Natural killer cell treated with Interleukin-12 subunit alpha and Interleukin-12 subunit beta and Interleukin-15 and Interleukin-18, amount 100 ng/mL, for 72 hours (primary cell): Measurements from ENCODE around the gene CNTRL. TPM values are rescaled to one million over a fixed set of nuclear protein-coding genes. Genes with fewer than 3 reads are reported as not detected.
"Not testable (repeated sequence)": the region's sequence is repeated elsewhere in the genome, so short reads cannot be mapped to it uniquely, and the experiment has no call there.

Experiments
- ATAC-seq, 2 donors: fragments of 150-1000 bp; cut with Tn5 transposase in 1 of 2; sonication (Bioruptor Pico), chemical (Tn5 transposase) in 1 of 2; 2 replicates each; pipeline ENCODE4 v1.10.0; 2021
- DNase-seq: peaks from one replicate; pipeline ENCODE4 v3.0.0; 2022; ENCODE audit warnings: low spot score
- H3K27ac Mint-ChIP-seq, 2 donors: 1 replicate in 1 of 2; 2 replicates in 1 of 2; pipeline ENCODE4 v1.8.0; 2022; ENCODE audit warnings: mixed read lengths in 2 of 2, mild to moderate bottlenecking in 1 of 2, moderate library complexity in 1 of 2
- H3K27me3 Mint-ChIP-seq, 2 donors: 1 replicate in 1 of 2; 2 replicates in 1 of 2; pipeline ENCODE4 v1.8.0; 2022; ENCODE audit warnings: mixed read lengths in 2 of 2
- H3K36me3 Mint-ChIP-seq: one replicate; pipeline ENCODE4 v1.8.0; 2022; ENCODE audit warnings: mixed read lengths
- H3K4me1 Mint-ChIP-seq, 2 donors: 1 replicate in 1 of 2; 2 replicates in 1 of 2; pipeline ENCODE4 v1.8.0; 2022; ENCODE audit warnings: low read depth in 2 of 2, mixed read lengths in 2 of 2, mild to moderate bottlenecking in 1 of 2
- H3K4me3 Mint-ChIP-seq: one replicate; pipeline ENCODE4 v1.8.0; 2022; ENCODE audit warnings: mixed read lengths
- H3K9me3 Mint-ChIP-seq: 2 replicates; pipeline ENCODE4 v1.8.0; 2022; ENCODE audit warnings: mixed read lengths
- total RNA-seq, 2 donors: library from RNA; stranded (reverse); gene quantifications; one replicate each; pipeline ENCODE4 v1.2.3, GENCODE V29; 2022

CNTRL gene, protein sequence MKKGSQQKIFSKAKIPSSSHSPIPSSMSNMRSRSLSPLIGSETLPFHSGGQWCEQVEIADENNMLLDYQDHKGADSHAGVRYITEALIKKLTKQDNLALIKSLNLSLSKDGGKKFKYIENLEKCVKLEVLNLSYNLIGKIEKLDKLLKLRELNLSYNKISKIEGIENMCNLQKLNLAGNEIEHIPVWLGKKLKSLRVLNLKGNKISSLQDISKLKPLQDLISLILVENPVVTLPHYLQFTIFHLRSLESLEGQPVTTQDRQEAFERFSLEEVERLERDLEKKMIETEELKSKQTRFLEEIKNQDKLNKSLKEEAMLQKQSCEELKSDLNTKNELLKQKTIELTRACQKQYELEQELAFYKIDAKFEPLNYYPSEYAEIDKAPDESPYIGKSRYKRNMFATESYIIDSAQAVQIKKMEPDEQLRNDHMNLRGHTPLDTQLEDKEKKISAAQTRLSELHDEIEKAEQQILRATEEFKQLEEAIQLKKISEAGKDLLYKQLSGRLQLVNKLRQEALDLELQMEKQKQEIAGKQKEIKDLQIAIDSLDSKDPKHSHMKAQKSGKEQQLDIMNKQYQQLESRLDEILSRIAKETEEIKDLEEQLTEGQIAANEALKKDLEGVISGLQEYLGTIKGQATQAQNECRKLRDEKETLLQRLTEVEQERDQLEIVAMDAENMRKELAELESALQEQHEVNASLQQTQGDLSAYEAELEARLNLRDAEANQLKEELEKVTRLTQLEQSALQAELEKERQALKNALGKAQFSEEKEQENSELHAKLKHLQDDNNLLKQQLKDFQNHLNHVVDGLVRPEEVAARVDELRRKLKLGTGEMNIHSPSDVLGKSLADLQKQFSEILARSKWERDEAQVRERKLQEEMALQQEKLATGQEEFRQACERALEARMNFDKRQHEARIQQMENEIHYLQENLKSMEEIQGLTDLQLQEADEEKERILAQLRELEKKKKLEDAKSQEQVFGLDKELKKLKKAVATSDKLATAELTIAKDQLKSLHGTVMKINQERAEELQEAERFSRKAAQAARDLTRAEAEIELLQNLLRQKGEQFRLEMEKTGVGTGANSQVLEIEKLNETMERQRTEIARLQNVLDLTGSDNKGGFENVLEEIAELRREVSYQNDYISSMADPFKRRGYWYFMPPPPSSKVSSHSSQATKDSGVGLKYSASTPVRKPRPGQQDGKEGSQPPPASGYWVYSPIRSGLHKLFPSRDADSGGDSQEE (N-terminal part only)
- 100 to 1,000 TPM in 1 of 2 donors, 10 to 100 TPM in 1; 64.6 to 120 TPM for total RNA-seq

DNA sequence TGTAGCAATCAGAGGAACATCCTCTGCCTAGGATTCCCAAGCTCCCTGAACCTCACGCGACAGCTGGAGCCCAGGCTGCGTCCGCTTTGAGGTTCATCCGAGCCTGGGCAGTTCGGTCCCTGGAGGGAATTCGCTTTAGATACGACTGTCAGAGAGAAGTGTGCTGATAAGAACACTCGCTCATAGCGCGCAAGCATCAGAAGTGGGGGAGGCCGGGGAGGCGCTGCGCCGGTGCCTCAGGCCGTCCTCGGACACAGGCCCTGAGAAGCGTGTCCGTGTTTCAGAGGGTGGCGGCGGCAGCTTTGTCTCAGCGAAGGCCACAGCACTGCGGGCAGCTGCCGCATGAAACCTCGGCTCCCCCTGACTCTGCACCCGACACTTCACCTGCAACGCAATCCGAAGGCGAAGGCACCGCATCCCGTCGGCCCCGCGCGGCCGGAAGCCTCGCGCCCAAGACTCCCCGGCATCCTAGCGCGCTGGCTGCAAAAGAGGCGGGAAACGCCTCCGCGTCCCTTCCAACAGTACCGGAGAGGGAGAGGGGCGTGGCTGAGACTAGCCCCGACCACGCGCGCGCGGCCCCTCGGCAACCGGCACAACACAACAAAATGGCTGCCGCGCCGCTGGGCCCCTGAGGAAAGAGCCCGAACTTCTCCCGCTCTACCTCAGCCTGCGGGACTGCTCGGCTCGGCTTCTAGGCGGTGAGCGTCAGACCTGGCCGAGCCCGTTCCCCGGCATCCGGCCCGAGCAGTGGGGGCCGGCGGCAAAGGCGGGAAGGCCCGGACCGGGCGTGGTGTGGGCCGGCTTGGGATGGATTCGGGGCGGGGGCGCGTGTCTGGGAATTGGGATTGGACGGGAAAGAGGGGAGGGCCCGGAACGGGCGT, at the start of gene CNTRL:
CNTRL (plus strand) TSS at position 586 of the 881 bp plus-strand sequence. CDS start 13,372 bp downstream, outside the sequence.
- Mint-ChIP-seq H3K4me3 (peak within 1 kb of the TSS; percentile 100), H3K27me3 (no peaks in the 10 kb centered on the region), H3K36me3 (no peaks in the 10 kb centered on the region), H3K27ac (peak within 1 kb of the TSS; percentile 91 to 98), H3K4me1 (peaks cover 41 to 58% of the 10 kb centered on the region in 2 donors), H3K9me3 (no peaks in the 10 kb centered on the region)
- DNase-seq (peak; percentile 96), ATAC-seq (peak; percentile 95 to 97)

DNA sequence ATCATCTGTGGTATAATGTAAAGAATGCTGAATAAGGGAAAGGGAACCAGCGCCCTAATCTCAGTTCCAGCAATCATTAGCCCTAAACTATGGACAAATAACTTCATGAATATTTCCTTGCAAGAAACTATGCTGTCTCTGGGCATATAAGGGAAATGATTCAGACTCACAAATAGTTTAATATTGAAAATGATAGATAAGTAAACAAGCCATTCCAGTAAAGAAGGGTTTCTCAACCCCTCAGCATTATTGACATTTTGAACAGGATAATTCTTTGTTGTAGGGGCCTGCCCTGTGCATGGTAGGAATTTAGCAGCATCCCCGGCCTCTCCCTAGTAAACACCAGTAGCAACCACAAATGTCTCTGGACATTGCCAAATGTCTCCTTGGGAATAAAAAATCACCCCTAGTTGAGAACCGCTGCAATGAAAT, 48.5 kb upstream of the CNTRL start:
- Mint-ChIP-seq H3K4me3 (no peak overlapping the region), H3K27me3 (no peaks in the 10 kb centered on the region), H3K27ac (no peak overlapping the region), H3K4me1 (no peaks in the 10 kb centered on the region), H3K36me3 (no peaks in the 10 kb centered on the region), H3K9me3 (no peaks in the 10 kb centered on the region)
- ATAC-seq (no peak), DNase-seq (no peak)

DNA sequence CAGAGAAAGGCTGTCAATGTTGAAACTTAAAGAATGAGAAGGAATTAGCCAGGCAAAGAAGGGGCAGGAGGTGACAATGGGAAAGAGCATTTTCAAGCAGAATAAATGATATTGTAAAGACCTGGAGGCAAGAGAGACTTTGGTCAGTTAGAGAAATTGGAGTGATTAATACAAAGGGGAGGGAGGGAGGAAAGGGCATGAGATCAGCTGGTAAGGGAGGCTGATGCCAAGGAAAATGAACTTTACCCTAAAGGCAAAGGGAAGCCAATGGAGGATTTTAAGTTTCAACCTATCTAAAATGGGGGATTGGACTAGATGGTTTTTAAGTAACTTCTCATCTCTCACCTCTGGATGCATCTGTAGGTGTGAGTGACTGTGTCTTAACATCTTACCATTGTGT, 48.0 kb upstream of the CNTRL start:
- Mint-ChIP-seq H3K27ac (no peak overlapping the region), H3K27me3 (no peaks in the 10 kb centered on the region), H3K9me3 (no peaks in the 10 kb centered on the region), H3K4me3 (no peak overlapping the region), H3K36me3 (no peaks in the 10 kb centered on the region), H3K4me1 (no peaks in the 10 kb centered on the region)
- DNase-seq (no peak), ATAC-seq (no peak)

DNA sequence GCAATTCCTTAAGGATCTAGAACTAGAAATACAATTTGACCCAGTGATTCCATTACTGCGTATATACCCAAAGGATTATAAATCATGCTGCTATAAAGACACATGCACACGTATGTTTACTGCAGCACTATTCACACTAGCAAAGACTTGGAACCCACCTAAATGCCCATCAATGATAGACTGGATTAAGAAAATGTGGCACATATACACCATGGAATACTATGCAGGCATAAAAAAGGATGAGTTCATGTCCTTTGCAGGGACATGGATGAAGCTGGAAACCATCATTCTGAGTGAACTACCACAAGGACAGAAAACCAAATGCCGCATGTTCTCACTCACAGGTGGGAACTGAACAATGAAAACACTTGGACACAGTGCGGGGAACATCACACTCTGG, 46.5 kb upstream of the CNTRL start:
- DNase-seq, H3K27me3 Mint-ChIP-seq, ATAC-seq, H3K27ac Mint-ChIP-seq, H3K4me1 Mint-ChIP-seq, H3K36me3 Mint-ChIP-seq, H3K4me3 Mint-ChIP-seq, H3K9me3 Mint-ChIP-seq: not testable (repeated sequence)

DNA sequence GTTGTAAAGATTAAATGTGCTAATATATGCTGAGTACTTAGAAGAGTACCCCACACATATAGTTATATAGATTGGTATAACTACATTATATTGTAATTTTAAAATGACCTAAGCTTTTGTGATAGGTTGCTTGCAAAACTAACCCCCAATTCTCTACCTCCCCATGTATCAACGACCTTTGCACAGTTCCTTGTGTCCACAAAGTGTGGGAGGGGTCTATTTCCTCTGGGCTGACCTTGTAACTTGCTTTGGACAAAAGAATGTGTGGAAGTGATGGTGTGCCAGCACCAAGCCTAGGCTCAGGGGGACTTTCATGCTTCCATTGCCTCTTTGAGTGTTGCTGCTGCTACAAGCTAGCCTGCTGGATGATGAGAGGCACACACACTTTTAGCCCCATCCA, 45.3 kb upstream of the CNTRL start:
- Mint-ChIP-seq H3K9me3 (no peaks in the 10 kb centered on the region), H3K27ac (no peak overlapping the region), H3K4me1 (no peaks in the 10 kb centered on the region), H3K36me3 (no peaks in the 10 kb centered on the region), H3K27me3 (no peaks in the 10 kb centered on the region), H3K4me3 (no peak overlapping the region)
- no peak for ATAC-seq
- DNase-seq = no peak

DNA sequence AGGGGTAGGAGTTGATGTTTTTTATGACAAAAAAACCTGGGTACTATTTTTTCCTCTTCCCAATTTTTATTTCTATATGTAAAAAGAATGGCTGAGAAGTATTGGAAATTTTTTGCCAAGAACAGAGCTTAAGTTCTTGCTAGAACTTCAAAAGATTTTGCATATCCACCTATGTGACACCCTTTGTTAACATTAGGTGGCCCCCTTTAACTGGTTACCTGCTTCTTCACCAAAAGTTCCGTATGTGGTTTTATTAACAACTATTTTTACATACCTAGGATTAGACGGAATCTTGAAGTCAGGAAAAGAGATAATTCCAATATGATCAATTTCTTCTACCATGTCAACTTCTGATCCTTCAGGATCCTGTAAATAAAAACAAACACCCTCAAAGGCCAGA, 40.2 kb upstream of the CNTRL start:
- Mint-ChIP-seq H3K9me3 (no peaks in the 10 kb centered on the region), H3K4me1 (no peaks in the 10 kb centered on the region), H3K27ac (no peak overlapping the region), H3K36me3 (no peaks in the 10 kb centered on the region), H3K27me3 (no peaks in the 10 kb centered on the region), H3K4me3 (no peak overlapping the region)
- DNase-seq = no peak
- ATAC-seq = no peak

DNA sequence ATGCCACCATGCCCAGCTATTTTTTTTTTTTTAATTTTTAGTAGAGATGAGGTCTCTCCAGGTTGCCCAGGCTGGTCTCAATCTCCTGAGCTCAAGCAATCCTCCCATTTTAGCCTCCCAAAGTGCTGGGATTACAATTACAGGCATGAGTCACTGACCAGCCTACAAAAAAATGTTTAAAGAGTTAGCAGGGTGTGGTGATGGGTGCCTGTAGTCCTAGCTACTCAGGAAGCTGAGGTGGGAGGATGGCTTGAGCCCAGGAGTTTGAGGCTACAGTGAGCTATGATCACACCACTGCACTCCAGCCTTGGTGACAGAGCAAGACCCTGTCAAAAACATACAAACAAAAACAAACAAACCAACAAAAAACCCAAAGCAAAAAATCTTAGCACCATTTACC, 39.0 kb upstream of the CNTRL start:
- not testable (repeated sequence) for H3K36me3 Mint-ChIP-seq, H3K27ac Mint-ChIP-seq, H3K27me3 Mint-ChIP-seq, H3K4me1 Mint-ChIP-seq, DNase-seq, ATAC-seq, H3K4me3 Mint-ChIP-seq, H3K9me3 Mint-ChIP-seq

DNA sequence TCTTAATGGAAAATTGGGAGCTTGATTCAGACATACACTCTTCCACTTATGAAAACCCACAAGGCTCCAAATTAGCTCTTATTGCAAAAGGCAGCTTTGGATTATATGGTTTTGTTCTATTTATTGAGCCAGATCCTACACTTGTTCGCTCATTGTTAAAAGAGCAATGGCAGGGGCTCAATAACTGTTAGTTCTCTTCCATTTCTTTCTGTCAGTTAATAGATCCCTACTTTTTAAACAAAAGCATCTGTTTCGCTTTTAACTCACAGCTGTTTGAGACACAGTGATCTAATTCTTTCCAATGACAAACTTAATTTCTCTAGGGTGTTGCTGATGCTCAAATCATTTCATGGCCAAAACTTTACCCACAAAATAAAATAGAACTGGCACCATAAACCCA, 36.4 kb upstream of the CNTRL start:
- no peaks in the 10 kb centered on the region for H3K36me3 Mint-ChIP-seq
- no peak overlapping the region for H3K4me3 Mint-ChIP-seq
- ATAC-seq (no peak), DNase-seq (no peak)
- H3K27ac Mint-ChIP-seq = no peak overlapping the region
- H3K4me1 Mint-ChIP-seq = no peaks in the 10 kb centered on the region
- H3K27me3 Mint-ChIP-seq = no peaks in the 10 kb centered on the region
- H3K9me3 Mint-ChIP-seq = no peaks in the 10 kb centered on the region

DNA sequence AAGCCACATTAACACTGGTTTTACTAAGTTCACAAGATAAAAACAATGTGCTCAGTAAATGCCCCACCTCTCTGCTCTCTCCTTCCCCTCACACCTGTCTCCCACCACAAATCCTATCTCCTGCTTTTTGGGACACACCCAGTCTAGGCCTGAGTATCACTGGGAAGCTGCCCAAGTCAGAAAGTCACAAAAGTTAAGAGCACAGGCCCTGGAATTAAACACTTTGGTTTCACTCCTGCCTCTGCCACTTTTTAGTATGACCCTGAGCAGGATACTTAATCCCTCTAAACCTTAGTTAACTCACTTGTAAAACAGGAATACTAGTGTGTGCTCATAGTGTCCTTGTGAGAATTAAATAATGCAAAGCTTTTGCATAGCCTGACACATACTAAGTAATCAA, 36.0 kb upstream of the CNTRL start:
- Mint-ChIP-seq H3K36me3 (no peaks in the 10 kb centered on the region), H3K4me3 (no peak overlapping the region), H3K9me3 (no peaks in the 10 kb centered on the region), H3K27me3 (no peaks in the 10 kb centered on the region), H3K4me1 (no peaks in the 10 kb centered on the region), H3K27ac (no peak overlapping the region)
- DNase-seq (no peak), ATAC-seq (no peak)

DNA sequence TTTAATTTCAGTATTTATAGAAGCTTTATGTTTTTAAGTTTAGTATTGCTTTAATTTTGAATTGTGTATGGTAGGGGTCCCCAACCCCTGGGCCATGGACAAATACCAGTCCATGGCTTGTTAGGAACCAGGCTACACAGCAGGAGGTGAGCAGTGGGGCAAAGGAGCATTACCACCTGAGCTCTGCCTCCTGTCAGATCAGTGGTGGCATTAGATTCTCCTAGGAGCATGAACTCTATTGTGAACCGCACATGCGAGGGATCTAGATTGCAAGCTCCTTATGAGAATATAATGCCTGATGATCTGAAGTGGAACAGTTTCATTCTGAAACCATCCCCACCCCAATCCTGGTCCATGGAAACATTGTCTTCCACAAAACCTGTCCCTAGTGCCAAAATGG, 26.6 kb upstream of the CNTRL start:
- Mint-ChIP-seq H3K4me3 (no peak overlapping the region), H3K9me3 (no peaks in the 10 kb centered on the region), H3K27me3 (no peaks in the 10 kb centered on the region), H3K36me3 (no peaks in the 10 kb centered on the region), H3K4me1 (no peaks in the 10 kb centered on the region), H3K27ac (no peak overlapping the region)
- no peak for ATAC-seq
- DNase-seq = no peak

DNA sequence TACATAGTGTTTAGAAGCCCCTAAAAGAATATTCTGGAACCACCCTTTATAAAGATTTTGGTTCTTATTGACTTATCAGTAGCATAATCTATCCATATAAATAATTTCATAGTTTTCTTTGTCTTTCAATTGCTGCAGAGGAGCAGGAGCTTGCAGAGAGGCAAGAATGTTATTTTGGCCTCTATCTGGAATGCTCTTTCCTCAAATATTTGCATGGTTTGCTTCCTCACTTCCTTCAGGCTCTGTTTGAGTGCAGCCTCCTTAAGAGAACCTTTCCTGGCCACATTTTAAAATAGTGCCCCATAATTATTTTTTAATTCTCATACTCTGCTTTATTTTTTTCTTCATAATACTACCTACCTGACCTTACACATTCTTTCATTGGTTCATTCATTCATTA, 26.1 kb upstream of the CNTRL start:
- H3K36me3 Mint-ChIP-seq = no peaks in the 10 kb centered on the region
- no peak overlapping the region for H3K4me3 Mint-ChIP-seq
- no peaks in the 10 kb centered on the region for H3K9me3 Mint-ChIP-seq
- H3K4me1 Mint-ChIP-seq = no peaks in the 10 kb centered on the region
- no peak for DNase-seq
- no peak overlapping the region for H3K27ac Mint-ChIP-seq
- H3K27me3 Mint-ChIP-seq = no peaks in the 10 kb centered on the region
- ATAC-seq = no peak

DNA sequence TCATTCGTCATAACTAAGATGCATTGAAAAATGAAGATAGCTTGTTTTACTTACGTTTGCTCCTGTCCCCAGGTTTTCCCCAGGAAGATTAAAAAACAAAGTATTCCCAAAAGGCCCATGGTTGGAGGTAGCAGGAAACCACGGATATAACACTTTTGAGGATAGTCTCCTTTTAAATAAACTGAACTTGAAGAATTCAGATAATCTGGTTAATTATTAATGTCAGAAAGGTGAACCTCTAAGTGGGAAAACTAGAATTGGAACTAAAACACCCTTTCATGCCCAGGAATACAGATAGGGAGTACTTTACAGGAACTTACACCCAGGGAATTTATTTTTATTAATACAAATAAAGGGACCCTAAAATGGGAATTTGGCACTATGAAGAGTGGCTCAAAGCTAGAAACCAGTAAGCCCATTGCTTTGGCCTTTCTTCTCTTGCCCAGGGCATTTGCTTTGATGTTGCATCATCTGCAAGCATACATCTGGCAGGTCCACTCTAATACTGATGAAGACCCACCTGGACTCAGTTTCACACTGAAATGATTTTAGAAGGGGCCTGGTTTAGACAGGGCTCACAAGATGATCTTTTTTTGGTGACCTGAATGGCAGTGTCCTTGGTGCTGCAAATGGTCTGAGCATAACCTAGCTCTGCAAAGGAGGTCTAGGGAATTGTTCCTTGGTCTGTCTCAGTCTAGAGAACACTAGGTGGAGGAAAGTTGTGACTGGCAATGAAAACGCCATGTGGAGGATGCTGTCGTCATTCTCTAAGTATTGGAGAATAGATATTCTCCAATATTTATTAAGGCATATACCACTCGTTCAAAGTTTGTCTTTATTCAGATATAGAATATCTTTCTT, 24.4 kb upstream of the CNTRL start, which contains the start of gene C5:
C5 (minus strand) TSS at position 148 of the 861 bp plus-strand sequence; CDS start at position 119, 29 bp downstream.
- H3K4me3 Mint-ChIP-seq = no peak within 1 kb of the TSS
- ATAC-seq (no peak), DNase-seq (no peak)
- H3K4me1 Mint-ChIP-seq = no peaks in the 10 kb centered on the region
- H3K27ac Mint-ChIP-seq = no peak within 1 kb of the TSS
- H3K27me3 Mint-ChIP-seq = no peaks in the 10 kb centered on the region
- no peaks in the 10 kb centered on the region for H3K36me3 Mint-ChIP-seq
- no peaks in the 10 kb centered on the region for H3K9me3 Mint-ChIP-seq
